ENCODE measurements around the gene NTM. TPM values are rescaled to one million over a fixed set of nuclear protein-coding genes. Genes with fewer than 3 reads are reported as not detected.

The NTM gene
- polyA plus RNA-seq, 1 donor from 2014 or later: 39.4 TPM

DNA sequence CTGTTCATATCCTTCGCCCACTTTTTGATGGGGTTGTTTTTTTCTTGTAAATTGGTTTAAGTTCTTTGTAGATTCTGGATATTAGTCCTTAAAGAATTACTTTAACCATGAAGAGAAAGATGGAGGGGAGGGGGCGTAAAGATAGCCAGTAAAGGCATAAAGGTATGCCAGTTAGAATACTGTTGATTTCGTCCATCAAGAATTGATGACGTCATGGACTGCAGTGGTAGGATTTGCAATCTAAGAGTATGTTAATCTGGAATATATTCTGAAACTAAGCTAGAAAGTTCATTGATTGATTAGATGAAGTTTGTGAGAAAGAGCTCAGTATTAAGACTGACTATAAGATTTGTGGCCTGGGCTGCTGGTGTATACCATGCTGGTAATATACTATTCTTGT, 856.1 kb downstream of the NTM start:
- Histone ChIP-seq H3K9me3 (ENCODE audit: low read length) (no peaks in the 10 kb centered on the region), H3K79me2 (replicated peaks; ENCODE audit: insufficient read depth, low read length) (no peaks in the 10 kb centered on the region), H3K27ac (ENCODE audit: low read length) (no peak overlapping the region), H3K4me2 (ENCODE audit: low read length) (no peak overlapping the region), H3K9ac (ENCODE audit: low read length) (no peak overlapping the region), H2AFZ (ENCODE audit: low read depth, low read length) (no peak overlapping the region), H3K9me2 (ENCODE audit: insufficient read depth, low read length) (no peaks in the 10 kb centered on the region), H3K36me3 (ENCODE audit: insufficient read depth, low read length) (no peaks in the 10 kb centered on the region), H4K20me1 (ENCODE audit: insufficient read depth) (no peaks in the 10 kb centered on the region), H3K27me3 (ENCODE audit: insufficient read depth, low read depth, low read length) (no peaks in the 10 kb centered on the region), H3F3A (ENCODE audit: insufficient read depth, low read length, poor library complexity, severe bottlenecking) (no peaks in the 10 kb centered on the region), H3K4me3 (ENCODE audit: low read length) (no peak overlapping the region)
- TF ChIP-seq, protein P1, sequence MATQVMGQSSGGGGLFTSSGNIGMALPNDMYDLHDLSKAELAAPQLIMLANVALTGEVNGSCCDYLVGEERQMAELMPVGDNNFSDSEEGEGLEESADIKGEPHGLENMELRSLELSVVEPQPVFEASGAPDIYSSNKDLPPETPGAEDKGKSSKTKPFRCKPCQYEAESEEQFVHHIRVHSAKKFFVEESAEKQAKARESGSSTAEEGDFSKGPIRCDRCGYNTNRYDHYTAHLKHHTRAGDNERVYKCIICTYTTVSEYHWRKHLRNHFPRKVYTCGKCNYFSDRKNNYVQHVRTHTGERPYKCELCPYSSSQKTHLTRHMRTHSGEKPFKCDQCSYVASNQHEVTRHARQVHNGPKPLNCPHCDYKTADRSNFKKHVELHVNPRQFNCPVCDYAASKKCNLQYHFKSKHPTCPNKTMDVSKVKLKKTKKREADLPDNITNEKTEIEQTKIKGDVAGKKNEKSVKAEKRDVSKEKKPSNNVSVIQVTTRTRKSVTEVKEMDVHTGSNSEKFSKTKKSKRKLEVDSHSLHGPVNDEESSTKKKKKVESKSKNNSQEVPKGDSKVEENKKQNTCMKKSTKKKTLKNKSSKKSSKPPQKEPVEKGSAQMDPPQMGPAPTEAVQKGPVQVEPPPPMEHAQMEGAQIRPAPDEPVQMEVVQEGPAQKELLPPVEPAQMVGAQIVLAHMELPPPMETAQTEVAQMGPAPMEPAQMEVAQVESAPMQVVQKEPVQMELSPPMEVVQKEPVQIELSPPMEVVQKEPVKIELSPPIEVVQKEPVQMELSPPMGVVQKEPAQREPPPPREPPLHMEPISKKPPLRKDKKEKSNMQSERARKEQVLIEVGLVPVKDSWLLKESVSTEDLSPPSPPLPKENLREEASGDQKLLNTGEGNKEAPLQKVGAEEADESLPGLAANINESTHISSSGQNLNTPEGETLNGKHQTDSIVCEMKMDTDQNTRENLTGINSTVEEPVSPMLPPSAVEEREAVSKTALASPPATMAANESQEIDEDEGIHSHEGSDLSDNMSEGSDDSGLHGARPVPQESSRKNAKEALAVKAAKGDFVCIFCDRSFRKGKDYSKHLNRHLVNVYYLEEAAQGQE (IDR thresholded peaks at IDR 0.05; ENCODE audit: borderline replicate concordance): no peak

DNA sequence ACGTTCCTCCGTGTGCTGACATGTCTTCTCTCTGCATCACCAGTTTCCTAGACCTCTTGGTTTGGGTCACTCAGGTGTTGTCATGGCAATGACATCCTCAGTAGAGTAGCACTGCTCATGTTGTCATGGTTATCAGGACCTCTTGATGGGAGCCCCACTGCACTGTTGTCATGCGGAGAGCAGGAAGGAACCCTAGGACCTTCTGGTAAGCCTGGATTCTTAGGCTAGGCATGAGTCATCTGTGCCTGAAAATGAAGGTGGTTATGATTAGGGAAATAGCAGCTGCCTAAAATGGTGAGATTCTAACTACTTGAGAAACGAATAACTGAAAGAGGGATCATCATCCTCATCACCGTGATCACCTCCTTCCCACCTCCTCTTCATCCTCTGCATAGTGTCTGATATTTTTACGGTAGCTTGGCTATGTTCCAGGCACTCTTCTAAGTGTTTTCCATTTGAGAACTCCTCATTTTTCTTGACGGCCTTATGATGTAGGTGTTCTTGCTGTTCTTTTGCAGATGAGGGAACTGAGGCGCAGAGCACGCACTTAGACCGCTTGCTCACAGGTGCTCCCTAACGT, 858.4 kb downstream of the NTM start:
- no peaks in the 10 kb centered on the region for H3K9me2 ChIP-seq (ENCODE audit: insufficient read depth, low read length)
- peak overlapping the region; percentile 12 for H3K9ac ChIP-seq (ENCODE audit: low read length)
- no peak overlapping the region for H3K4me3 ChIP-seq (ENCODE audit: low read length)
- H3K36me3 ChIP-seq (ENCODE audit: insufficient read depth, low read length): no peaks in the 10 kb centered on the region
- no peaks in the 10 kb centered on the region for H3F3A ChIP-seq (ENCODE audit: insufficient read depth, low read length, poor library complexity, severe bottlenecking)
- no peaks in the 10 kb centered on the region for H3K79me2 ChIP-seq (replicated peaks; ENCODE audit: insufficient read depth, low read length)
- no peak overlapping the region for H3K4me2 ChIP-seq (ENCODE audit: low read length)
- no peaks in the 10 kb centered on the region for H4K20me1 ChIP-seq (ENCODE audit: insufficient read depth)
- TF ChIP-seq EZH2 (IDR thresholded peaks at IDR 0.05; ENCODE audit: borderline replicate concordance, insufficient read depth, low read length, poor library complexity, severe bottlenecking) (no peak), RAD21 (conservative IDR thresholded peaks at IDR 0.05) (no peak), SMC3 (conservative IDR thresholded peaks at IDR 0.05; ENCODE audit: poor library complexity) (no peak), EP300 (conservative IDR thresholded peaks at IDR 0.05; ENCODE audit: poor library complexity, severe bottlenecking) (no peak), POLR2AphosphoS5 (IDR thresholded peaks at IDR 0.05) (peak; percentile 8)
- TF ChIP-seq, protein P1 (IDR thresholded peaks at IDR 0.05; ENCODE audit: borderline replicate concordance): no peak
- TF ChIP-seq, protein P2, sequence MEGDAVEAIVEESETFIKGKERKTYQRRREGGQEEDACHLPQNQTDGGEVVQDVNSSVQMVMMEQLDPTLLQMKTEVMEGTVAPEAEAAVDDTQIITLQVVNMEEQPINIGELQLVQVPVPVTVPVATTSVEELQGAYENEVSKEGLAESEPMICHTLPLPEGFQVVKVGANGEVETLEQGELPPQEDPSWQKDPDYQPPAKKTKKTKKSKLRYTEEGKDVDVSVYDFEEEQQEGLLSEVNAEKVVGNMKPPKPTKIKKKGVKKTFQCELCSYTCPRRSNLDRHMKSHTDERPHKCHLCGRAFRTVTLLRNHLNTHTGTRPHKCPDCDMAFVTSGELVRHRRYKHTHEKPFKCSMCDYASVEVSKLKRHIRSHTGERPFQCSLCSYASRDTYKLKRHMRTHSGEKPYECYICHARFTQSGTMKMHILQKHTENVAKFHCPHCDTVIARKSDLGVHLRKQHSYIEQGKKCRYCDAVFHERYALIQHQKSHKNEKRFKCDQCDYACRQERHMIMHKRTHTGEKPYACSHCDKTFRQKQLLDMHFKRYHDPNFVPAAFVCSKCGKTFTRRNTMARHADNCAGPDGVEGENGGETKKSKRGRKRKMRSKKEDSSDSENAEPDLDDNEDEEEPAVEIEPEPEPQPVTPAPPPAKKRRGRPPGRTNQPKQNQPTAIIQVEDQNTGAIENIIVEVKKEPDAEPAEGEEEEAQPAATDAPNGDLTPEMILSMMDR (IDR thresholded peaks at IDR 0.05; ENCODE audit: poor library complexity, severe bottlenecking): no peak
- H3K9me3 ChIP-seq (ENCODE audit: low read length): no peaks in the 10 kb centered on the region
- H3K27ac ChIP-seq (ENCODE audit: low read length): peak overlapping the region; percentile 54
- H3K27me3 ChIP-seq (ENCODE audit: insufficient read depth, low read depth, low read length): no peaks in the 10 kb centered on the region
- no peak overlapping the region for H2AFZ ChIP-seq (ENCODE audit: low read depth, low read length)

All from neural cell (in vitro differentiated cells).